ENCODE results near the gene ARG2. TPM values are rescaled to one million over a fixed set of nuclear protein-coding genes. Genes with fewer than 3 reads are reported as not detected.
A peak's percentile ranks its signal among the peaks of the same experiment; 100 is the strongest.

ARG2 gene
- total and polyA plus RNA-seq, 9 of the 15 experiments (the other 6 are each of a cell fraction or from before 2014, with no cell fraction given), result 6.2 to 75.0 (median 17.8) TPM

GRCh38 chr14:67674480-67675218 is 54.9 kb downstream of the ARG2 start, which contains the start of gene VTI1B (continued):
- TF ChIP-seq FOXP4 (CRISPR knock-in tag; IDR thresholded peaks at IDR 0.05; ENCODE audit: borderline replicate concordance), result no peak
- TF ChIP-seq NR4A1 (CRISPR knock-in tag; IDR thresholded peaks at IDR 0.05), result no peak; the same call in 1 of the 2 replicates
- TF ChIP-seq NR4A1 (tag; IDR thresholded peaks at IDR 0.05), result no peak
- TF ChIP-seq GMEB1 (CRISPR knock-in tag; IDR thresholded peaks at IDR 0.05), result peak; percentile 51
- TF ChIP-seq, protein P1, sequence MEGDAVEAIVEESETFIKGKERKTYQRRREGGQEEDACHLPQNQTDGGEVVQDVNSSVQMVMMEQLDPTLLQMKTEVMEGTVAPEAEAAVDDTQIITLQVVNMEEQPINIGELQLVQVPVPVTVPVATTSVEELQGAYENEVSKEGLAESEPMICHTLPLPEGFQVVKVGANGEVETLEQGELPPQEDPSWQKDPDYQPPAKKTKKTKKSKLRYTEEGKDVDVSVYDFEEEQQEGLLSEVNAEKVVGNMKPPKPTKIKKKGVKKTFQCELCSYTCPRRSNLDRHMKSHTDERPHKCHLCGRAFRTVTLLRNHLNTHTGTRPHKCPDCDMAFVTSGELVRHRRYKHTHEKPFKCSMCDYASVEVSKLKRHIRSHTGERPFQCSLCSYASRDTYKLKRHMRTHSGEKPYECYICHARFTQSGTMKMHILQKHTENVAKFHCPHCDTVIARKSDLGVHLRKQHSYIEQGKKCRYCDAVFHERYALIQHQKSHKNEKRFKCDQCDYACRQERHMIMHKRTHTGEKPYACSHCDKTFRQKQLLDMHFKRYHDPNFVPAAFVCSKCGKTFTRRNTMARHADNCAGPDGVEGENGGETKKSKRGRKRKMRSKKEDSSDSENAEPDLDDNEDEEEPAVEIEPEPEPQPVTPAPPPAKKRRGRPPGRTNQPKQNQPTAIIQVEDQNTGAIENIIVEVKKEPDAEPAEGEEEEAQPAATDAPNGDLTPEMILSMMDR (IDR thresholded peaks at IDR 0.05 in 2 of 3, conservative IDR thresholded peaks at IDR 0.05 in 1 of 3; ENCODE audit: insufficient read depth in 2 of 3, low read depth in 1 of 3, low read length in 3 of 3), result peak; percentile 11 to 33 (median 32); a peak in 2 of 6 replicates
- no peak for TF ChIP-seq MEIS2 (IDR thresholded peaks at IDR 0.05; ENCODE audit: partially characterized antibody)
- TF ChIP-seq, protein P2, sequence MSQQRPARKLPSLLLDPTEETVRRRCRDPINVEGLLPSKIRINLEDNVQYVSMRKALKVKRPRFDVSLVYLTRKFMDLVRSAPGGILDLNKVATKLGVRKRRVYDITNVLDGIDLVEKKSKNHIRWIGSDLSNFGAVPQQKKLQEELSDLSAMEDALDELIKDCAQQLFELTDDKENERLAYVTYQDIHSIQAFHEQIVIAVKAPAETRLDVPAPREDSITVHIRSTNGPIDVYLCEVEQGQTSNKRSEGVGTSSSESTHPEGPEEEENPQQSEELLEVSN (IDR thresholded peaks at IDR 0.05; ENCODE audit: borderline replicate concordance in 1 of 2, extremely low read depth in 1 of 2, insufficient read depth in 1 of 2, insufficient read length in 1 of 2, low read depth in 1 of 2, low read length in 1 of 2, poor library complexity in 1 of 2, severe bottlenecking in 1 of 2), result peak; percentile 50 to 71
- TF ChIP-seq SRSF1 (IDR thresholded peaks at IDR 0.05; ENCODE audit: low read depth, low read length), result no peak
- TF ChIP-seq KLF1 (tag; IDR thresholded peaks at IDR 0.05), result no peak
- no peak for TF ChIP-seq HDAC1 (IDR thresholded peaks at IDR 0.05)
- peak; percentile 9; the same call in 1 of the 2 replicates for TF ChIP-seq VEZF1 (CRISPR knock-in tag; IDR thresholded peaks at IDR 0.05)
- TF ChIP-seq, protein P3, sequence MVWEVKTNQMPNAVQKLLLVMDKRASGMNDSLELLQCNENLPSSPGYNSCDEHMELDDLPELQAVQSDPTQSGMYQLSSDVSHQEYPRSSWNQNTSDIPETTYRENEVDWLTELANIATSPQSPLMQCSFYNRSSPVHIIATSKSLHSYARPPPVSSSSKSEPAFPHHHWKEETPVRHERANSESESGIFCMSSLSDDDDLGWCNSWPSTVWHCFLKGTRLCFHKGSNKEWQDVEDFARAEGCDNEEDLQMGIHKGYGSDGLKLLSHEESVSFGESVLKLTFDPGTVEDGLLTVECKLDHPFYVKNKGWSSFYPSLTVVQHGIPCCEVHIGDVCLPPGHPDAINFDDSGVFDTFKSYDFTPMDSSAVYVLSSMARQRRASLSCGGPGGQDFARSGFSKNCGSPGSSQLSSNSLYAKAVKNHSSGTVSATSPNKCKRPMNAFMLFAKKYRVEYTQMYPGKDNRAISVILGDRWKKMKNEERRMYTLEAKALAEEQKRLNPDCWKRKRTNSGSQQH (CRISPR knock-in tag; IDR thresholded peaks at IDR 0.05), result no peak
- TF ChIP-seq NCOA4 (IDR thresholded peaks at IDR 0.05; ENCODE audit: partially characterized antibody), result no peak
- TF ChIP-seq STAT5B (CRISPR knock-in tag; IDR thresholded peaks at IDR 0.05), result no peak
- peak; percentile 76 for TF ChIP-seq SAP30 (IDR thresholded peaks at IDR 0.05; ENCODE audit: borderline replicate concordance, insufficient read depth, low read depth, low read length, poor library complexity, severe bottlenecking)
- 0 out of 2 replicates have a peak, but pooled peaks have one; percentile 53 for TF ChIP-seq TARDBP (IDR thresholded peaks at IDR 0.05)
